Measurements from ENCODE around the gene ASB12.

The ASB12 gene

DNA sequence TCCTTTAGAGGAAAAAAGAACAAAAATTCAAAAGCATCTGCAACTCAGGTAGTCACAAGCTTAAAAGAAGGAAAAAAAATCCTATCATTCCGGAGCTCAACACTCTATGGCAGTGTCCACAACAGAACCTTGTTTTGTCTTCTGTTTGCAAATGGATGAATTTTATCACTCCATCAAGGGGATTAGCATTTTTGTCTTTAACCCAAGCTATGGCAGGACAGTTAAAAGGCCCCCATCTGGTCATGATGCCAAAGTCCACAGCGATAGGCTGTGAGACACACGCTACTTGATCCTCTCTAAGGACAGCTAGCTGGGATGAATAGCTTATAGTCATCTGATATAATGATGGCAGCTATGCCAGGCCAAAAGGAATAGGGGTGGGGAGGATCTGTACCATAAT is 41.5 kb downstream of the ASB12 start:
- intact Hi-C loops (cut with DNase I) = no loop called here
- DNase-seq = no peak

DNA sequence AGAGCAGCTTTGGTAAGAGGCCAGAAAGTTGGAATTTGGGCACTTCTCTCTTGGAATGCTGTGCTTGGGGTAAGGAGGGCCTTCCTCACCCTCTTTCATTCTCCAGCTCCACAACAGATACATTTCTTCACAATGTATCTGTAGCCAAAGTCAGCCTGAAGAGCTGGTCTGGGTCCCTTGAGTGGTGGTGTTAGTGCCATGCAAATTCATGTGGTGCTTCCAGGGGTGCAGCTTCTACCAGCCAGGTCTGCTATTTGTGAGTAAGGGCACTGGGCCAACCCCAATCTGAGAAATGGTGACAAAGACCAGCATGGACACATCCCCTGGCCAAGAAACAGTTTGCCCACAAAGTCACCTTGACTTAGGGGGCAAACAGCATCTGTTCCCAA is 42.7 kb downstream of the ASB12 start:
- intact Hi-C loops (cut with DNase I) = no loop called here

DNA sequence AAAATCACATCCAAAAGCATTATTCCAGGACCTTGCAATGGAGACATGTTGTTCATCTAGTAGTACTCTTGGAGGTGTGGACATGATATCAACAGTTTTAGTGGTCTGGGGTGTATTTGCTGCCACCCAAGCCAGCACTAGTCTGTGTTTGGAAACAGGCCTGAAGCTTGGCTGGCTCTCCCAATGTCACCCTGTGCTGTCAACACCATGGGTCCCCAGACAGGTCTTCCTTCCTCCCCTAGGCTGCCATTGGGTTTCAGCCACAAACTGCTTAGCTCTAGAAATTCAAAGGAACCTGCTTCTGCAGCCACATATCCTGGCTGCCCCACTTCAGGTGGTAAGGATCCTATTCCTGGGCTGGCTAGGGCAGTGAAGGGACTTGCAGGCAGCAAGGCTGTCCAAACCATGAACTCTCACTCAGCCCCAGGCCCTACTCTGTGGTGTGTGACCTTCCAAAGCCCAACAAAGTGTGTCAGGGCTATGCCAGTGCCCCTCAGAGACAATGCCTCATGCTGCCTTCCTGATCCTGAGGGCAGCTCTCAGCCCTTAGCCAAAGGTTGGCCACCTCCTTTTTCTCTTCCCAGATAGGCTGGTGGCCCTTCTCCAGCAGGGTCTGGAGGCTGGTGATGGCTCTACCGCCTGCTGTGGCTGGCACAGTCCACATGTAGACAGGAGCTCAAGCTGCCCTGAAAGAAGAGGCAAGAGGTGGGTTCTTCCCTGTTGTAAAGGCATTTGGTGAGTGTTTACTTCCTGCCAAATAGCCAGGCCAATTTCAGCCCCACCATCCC is 43.2 kb downstream of the ASB12 start:
- intact Hi-C loops (cut with DNase I) = no loop called here
- no peak for DNase-seq

More for the DNA sequence above, 42.7 kb downstream of the ASB12 start:
- no peak for DNase-seq

GRCh38 chrX:64184396-64184795 is 46.0 kb downstream of the ASB12 start:
- intact Hi-C loops (cut with DNase I) = no loop called here
- DNase-seq = no peak

GRCh38 chrX:64182208-64182607 is 48.2 kb downstream of the ASB12 start:
- intact Hi-C loops (cut with DNase I) = no loop called here
- DNase-seq = no peak

DNA sequence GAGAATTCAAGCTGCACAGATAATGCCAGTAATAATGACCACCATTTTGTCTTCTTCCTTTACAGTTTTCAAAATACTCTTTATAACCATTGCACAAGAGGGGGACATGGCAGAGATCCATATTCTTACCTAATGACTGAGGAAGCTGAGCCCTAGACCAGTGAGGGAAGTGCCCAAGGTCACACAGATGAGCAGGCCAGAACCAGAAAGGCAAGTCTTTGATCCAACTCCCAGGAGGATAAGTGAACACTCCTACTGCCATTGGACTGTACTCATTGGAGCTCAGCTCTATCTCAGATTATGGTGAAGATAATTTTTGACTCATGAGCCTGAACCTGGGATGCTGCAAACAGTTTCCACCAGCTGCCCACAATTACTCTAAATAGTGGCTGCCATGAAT is 53.5 kb downstream of the ASB12 start:
- DNase-seq = no peak
- intact Hi-C loops (cut with DNase I) = no loop called here
